Measurements from ENCODE around the gene HMGB2.

HMGB2 gene

DNA sequence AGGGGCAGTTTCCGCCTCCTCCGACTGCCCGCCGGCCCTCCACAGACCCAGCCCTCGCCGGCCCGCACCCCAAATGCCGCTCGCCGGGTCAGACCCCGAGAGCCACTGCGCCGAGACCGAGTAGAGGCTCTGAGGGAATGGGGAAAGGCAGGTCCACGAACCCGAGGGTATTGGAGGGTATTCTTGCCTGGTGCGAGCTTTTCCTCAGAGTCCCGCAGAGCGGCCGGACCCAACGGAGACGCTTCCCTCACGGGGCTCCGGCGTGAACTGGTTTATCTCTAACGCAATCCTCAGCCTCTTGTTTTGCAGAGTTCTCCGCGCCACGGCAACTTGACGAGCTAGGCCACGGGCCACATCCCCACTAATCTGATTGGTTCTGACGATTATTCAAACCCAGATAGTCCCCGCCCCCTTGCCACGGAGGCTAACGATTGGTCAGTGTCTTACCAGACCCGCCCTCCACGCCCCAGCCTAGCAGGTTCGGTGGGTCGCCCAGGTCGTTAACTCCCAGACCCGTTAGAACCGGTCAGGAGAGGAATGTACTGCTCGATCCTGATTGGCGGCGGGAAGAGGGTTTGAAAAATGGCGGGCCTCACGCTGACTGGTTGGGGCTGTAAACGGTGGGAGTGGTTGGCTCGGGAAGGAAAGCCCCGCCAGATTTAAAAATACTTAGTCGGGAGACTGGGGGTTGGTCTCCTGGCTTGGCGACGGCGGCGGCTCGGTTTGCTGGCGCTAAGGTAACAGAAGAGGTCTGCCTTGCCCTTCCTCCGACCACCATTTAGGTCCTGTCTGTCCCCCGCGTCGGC, at the start of gene HMGB2:
Gene HMGB2, minus strand, starts transcription at position 274 of the 806 bp plus-strand sequence. CDS start 709 bp downstream, outside the sequence.
- peak within 1 kb of the TSS; percentile 88 for H2AFZ ChIP-seq (ENCODE audit: low read depth, low read length)
- H3K36me3 ChIP-seq (ENCODE audit: insufficient read depth, low read length), result peaks cover 39% of the 10 kb centered on the region
- H3K9me3 ChIP-seq (ENCODE audit: low read length), result no peaks in the 10 kb centered on the region
- no peaks in the 10 kb centered on the region for H3K27me3 ChIP-seq (ENCODE audit: insufficient read depth, low read length)
- H3K4me3 ChIP-seq (ENCODE audit: low read length), result peak within 1 kb of the TSS; percentile 89
- peaks cover 33% of the 10 kb centered on the region for H3K4me1 ChIP-seq (ENCODE audit: insufficient read depth, low read length)

DNA sequence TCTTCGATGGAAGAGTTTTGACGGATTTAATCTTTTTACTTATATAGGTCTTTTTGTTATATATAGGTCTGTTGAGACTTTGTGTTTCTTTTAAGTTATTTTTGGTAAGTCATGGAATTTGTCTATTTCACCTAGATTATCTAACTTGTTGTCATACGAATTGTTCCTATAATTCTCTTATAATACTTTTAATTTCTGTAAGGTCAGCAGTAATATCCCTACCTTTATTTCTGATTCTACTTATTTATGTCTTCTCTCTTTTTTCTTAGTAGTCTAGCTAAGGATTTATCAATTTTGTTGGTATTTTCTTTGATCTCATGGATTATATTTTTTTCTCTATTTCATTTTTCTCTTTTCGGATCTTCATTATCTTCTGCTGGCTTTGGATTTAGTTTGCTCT, 48.2 kb upstream of the HMGB2 start:
- no peaks in the 10 kb centered on the region for H3K27me3 ChIP-seq (ENCODE audit: insufficient read depth, low read length)
- peaks cover 1% of the 10 kb centered on the region for H3K4me1 ChIP-seq (ENCODE audit: insufficient read depth, low read length)
- H2AFZ ChIP-seq (ENCODE audit: low read depth, low read length), result no peak overlapping the region
- H3K36me3 ChIP-seq (ENCODE audit: insufficient read depth, low read length), result peaks cover 14% of the 10 kb centered on the region
- no peak overlapping the region for H3K4me3 ChIP-seq (ENCODE audit: low read length)
- H3K9me3 ChIP-seq (ENCODE audit: low read length), result no peaks in the 10 kb centered on the region

DNA sequence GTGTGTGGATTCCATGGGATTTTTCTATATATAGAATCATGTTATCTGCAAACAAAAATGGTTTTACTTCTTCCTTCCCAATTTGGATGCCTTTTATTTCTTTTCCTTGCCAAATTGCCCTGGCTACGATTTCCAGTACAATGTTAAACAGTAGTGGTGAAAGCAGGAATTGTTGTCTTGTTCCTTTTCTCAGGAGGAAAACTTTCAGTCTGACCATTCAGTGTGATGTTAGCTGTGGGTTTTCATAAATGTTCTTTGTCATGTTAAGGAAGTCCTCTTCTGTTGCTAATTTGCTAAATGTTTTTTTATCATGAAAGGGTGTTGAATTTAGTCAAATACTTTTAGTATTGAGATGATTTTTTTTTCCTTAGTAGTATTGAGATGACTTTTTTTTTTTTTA, 47.5 kb upstream of the HMGB2 start:
- peaks cover 17% of the 10 kb centered on the region for H3K36me3 ChIP-seq (ENCODE audit: insufficient read depth, low read length)
- peaks cover 1% of the 10 kb centered on the region for H3K4me1 ChIP-seq (ENCODE audit: insufficient read depth, low read length)
- no peak overlapping the region for H3K4me3 ChIP-seq (ENCODE audit: low read length)
- no peak overlapping the region for H2AFZ ChIP-seq (ENCODE audit: low read depth, low read length)
- H3K9me3 ChIP-seq (ENCODE audit: low read length), result no peaks in the 10 kb centered on the region
- H3K27me3 ChIP-seq (ENCODE audit: insufficient read depth, low read length), result no peaks in the 10 kb centered on the region

GRCh38 chr4:173380987-173381386, 46.8 kb upstream of the HMGB2 start:
- no peak overlapping the region for H2AFZ ChIP-seq (ENCODE audit: low read depth, low read length)
- peaks cover 20% of the 10 kb centered on the region for H3K36me3 ChIP-seq (ENCODE audit: insufficient read depth, low read length)
- no peak overlapping the region for H3K4me3 ChIP-seq (ENCODE audit: low read length)
- peaks cover 1% of the 10 kb centered on the region for H3K4me1 ChIP-seq (ENCODE audit: insufficient read depth, low read length)
- H3K27me3 ChIP-seq (ENCODE audit: insufficient read depth, low read length), result no peaks in the 10 kb centered on the region
- no peaks in the 10 kb centered on the region for H3K9me3 ChIP-seq (ENCODE audit: low read length)

GRCh38 chr4:173379929-173380328, 45.8 kb upstream of the HMGB2 start:
- H2AFZ ChIP-seq (ENCODE audit: low read depth, low read length), result no peak overlapping the region
- peaks cover 27% of the 10 kb centered on the region for H3K36me3 ChIP-seq (ENCODE audit: insufficient read depth, low read length)
- peaks cover 4% of the 10 kb centered on the region for H3K9me3 ChIP-seq (ENCODE audit: low read length)
- peaks cover 1% of the 10 kb centered on the region for H3K4me1 ChIP-seq (ENCODE audit: insufficient read depth, low read length)
- no peaks in the 10 kb centered on the region for H3K27me3 ChIP-seq (ENCODE audit: insufficient read depth, low read length)
- H3K4me3 ChIP-seq (ENCODE audit: low read length), result no peak overlapping the region

DNA sequence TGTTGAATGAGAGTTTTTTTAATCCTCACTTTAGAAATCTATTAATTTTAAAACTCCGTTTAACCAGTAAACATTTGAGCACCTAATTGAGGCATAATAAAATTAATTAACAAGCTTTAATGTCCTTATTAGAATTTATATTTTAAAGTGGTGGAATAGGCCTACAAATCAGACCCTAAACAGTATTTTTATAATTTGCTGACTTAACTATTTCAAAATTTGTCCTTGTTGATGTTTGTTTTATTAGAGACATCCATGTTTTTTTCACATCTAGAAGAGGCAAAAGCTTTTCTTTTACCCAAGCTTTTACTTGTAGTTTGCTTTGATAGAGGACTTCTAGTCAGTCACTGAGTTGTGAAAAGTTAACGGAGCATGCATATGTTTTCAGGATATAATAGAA, 40.4 kb upstream of the HMGB2 start:
- Histone ChIP-seq H3K27me3 (ENCODE audit: insufficient read depth, low read length) (no peaks in the 10 kb centered on the region), H3K9me3 (ENCODE audit: low read length) (peaks cover 4% of the 10 kb centered on the region), H2AFZ (ENCODE audit: low read depth, low read length) (no peak overlapping the region), H3K36me3 (ENCODE audit: insufficient read depth, low read length) (peaks cover 34% of the 10 kb centered on the region), H3K4me3 (ENCODE audit: low read length) (no peak overlapping the region), H3K4me1 (ENCODE audit: insufficient read depth, low read length) (peaks cover 6% of the 10 kb centered on the region)

DNA sequence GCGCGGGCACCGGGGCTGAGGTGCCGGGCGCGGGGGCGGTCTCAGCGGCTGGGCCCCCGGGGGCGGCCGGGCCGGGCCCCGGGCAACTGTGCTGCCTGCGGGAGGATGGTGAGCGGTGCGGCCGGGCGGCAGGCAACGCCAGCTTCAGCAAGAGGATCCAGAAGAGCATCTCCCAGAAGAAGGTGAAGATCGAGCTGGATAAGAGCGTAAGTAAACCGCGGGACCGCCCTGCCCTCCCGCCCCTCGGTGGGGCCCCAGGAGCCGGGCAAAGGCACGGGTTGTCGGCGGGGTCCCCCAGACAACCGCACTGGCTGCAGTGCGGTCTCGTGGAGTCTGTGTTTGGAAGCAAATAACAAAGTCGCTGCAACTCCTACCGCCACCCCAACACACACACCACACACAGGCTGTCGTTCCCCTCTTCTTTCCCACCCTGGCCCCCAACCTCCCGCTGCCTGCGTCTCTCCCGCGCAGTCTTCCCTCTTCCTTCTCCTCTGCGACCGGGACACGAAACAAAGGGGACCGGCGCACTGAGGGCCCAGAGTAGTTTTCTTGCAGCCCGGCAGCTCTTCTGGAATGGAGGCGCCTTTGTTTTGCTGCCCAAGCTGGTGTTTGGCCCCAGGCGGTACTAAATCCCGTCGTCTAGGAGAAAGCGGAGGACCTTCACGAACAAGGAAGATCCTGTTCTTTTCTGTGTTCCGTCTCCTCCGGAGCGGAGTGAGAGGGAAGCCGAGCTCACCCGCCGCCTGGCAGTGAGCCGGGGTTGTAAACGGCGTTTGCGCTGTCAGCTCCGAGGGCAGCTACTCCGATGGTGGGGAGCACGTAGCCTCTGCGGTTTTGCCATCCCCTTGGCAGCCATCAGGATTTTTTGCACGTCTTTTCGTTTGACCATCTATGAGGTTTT, 37.4 kb upstream of the HMGB2 start:
- peaks cover 7% of the 10 kb centered on the region for H3K4me1 ChIP-seq (ENCODE audit: insufficient read depth, low read length)
- peak overlapping the region; percentile 94 for H3K4me3 ChIP-seq (ENCODE audit: low read length)
- peaks cover 20% of the 10 kb centered on the region for H3K36me3 ChIP-seq (ENCODE audit: insufficient read depth, low read length)
- no peaks in the 10 kb centered on the region for H3K27me3 ChIP-seq (ENCODE audit: insufficient read depth, low read length)
- peak overlapping the region; percentile 17 for H2AFZ ChIP-seq (ENCODE audit: low read depth, low read length)
- peaks cover 4% of the 10 kb centered on the region for H3K9me3 ChIP-seq (ENCODE audit: low read length)

GRCh38 chr4:173370477-173371291, 36.5 kb upstream of the HMGB2 start, which contains the start of gene SAP30:
TSS of gene SAP30 (plus strand) at chr4:173370954. CDS start at chr4:173371183, 229 bp downstream.
- H3K36me3 ChIP-seq (ENCODE audit: insufficient read depth, low read length), result peaks cover 13% of the 10 kb centered on the region
- peak within 1 kb of the TSS; percentile 94 for H3K4me3 ChIP-seq (ENCODE audit: low read length)
- peaks cover 7% of the 10 kb centered on the region for H3K4me1 ChIP-seq (ENCODE audit: insufficient read depth, low read length)
- no peaks in the 10 kb centered on the region for H3K27me3 ChIP-seq (ENCODE audit: insufficient read depth, low read length)
- H2AFZ ChIP-seq (ENCODE audit: low read depth, low read length), result peak within 1 kb of the TSS; percentile 98
- H3K9me3 ChIP-seq (ENCODE audit: low read length), result peaks cover 2% of the 10 kb centered on the region

GRCh38 chr4:173370130-173370476, 35.9 kb upstream of the HMGB2 start:
- Histone ChIP-seq H3K4me1 (ENCODE audit: insufficient read depth, low read length) (peaks cover 7% of the 10 kb centered on the region), H3K4me3 (ENCODE audit: low read length) (peak overlapping the region; percentile 94), H2AFZ (ENCODE audit: low read depth, low read length) (peak overlapping the region; percentile 98), H3K27me3 (ENCODE audit: insufficient read depth, low read length) (no peaks in the 10 kb centered on the region), H3K36me3 (ENCODE audit: insufficient read depth, low read length) (peaks cover 9% of the 10 kb centered on the region), H3K9me3 (ENCODE audit: low read length) (no peaks in the 10 kb centered on the region)

GRCh38 chr4:173367946-173368345, 33.8 kb upstream of the HMGB2 start:
- Histone ChIP-seq H3K4me3 (ENCODE audit: low read length) (no peak overlapping the region), H3K9me3 (ENCODE audit: low read length) (no peaks in the 10 kb centered on the region), H3K36me3 (ENCODE audit: insufficient read depth, low read length) (no peaks in the 10 kb centered on the region), H3K27me3 (ENCODE audit: insufficient read depth, low read length) (no peaks in the 10 kb centered on the region), H2AFZ (ENCODE audit: low read depth, low read length) (no peak overlapping the region), H3K4me1 (ENCODE audit: insufficient read depth, low read length) (peaks cover 3% of the 10 kb centered on the region)

DNA sequence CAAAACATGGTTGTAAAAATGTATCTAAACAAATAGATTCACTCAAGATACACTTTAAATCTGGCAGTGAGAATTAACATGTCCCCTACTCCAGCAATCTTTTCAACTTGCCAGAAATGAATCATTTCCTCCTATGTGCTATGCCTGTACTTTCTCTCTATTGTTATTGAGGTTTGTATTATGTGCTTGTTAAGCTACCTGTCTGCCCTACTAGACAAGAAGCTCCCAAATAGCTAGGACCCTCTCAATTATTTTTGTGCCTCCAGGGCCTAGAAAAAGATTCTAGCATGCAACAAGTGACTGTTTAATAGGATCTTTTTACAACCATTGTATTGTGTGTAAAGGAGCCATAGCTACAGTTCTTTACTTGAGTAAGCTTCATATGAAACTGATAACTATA, 33.1 kb upstream of the HMGB2 start:
- Histone ChIP-seq H3K4me1 (ENCODE audit: insufficient read depth, low read length) (peaks cover 2% of the 10 kb centered on the region), H3K4me3 (ENCODE audit: low read length) (no peak overlapping the region), H3K9me3 (ENCODE audit: low read length) (no peaks in the 10 kb centered on the region), H3K27me3 (ENCODE audit: insufficient read depth, low read length) (no peaks in the 10 kb centered on the region), H3K36me3 (ENCODE audit: insufficient read depth, low read length) (no peaks in the 10 kb centered on the region), H2AFZ (ENCODE audit: low read depth, low read length) (peak overlapping the region; percentile 15)

DNA sequence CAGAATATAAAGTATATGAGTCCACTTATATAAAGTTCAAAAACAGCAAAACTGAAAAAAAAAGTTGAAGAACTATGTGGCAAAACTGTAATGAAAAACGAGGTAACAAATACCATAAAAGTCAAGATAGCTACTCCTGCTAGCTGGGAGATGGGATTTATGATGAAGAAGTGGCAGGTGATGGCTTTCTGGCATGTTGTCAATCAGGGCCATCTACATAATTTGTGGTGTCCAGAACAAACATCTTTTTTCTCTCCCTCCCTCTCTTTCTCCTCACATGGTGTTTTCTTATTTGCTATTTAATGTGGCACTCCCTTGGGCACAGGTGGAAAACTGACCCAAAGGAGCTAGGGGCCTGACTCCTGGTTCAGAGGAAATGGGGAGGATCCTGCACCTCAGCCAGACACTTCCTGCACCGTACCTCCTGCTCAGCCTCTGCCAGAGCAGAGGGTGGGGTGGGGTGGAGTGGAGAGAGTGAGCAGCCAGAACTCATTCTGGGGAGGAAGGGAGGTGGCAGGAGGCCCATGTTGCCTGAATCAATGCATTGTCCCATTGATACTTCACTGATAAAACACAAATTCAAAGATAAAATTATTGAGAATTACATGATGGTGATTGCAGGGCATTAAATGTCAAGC, 31.3 kb upstream of the HMGB2 start:
- Histone ChIP-seq H2AFZ (ENCODE audit: low read depth, low read length) (no peak overlapping the region), H3K4me3 (ENCODE audit: low read length) (no peak overlapping the region), H3K36me3 (ENCODE audit: insufficient read depth, low read length) (no peaks in the 10 kb centered on the region), H3K4me1 (ENCODE audit: insufficient read depth, low read length) (peaks cover 2% of the 10 kb centered on the region), H3K9me3 (ENCODE audit: low read length) (no peaks in the 10 kb centered on the region), H3K27me3 (ENCODE audit: insufficient read depth, low read length) (no peaks in the 10 kb centered on the region)
